HG03135 (cell line): ENCODE results near the gene NUDT8.
"Not testable (repeated sequence)": the region's sequence is repeated elsewhere in the genome, so short reads cannot be mapped to it uniquely, and the experiment has no call there.

Source experiments
- ATAC-seq: cut with Tn5 transposase; IDR thresholded peaks from one replicate; pipeline ENCODE4 v1.9.1; 2021; ENCODE audit warnings: mild to moderate bottlenecking, moderate library complexity; ENCODE audit not compliant: unreplicated experiment

NUDT8 gene

DNA sequence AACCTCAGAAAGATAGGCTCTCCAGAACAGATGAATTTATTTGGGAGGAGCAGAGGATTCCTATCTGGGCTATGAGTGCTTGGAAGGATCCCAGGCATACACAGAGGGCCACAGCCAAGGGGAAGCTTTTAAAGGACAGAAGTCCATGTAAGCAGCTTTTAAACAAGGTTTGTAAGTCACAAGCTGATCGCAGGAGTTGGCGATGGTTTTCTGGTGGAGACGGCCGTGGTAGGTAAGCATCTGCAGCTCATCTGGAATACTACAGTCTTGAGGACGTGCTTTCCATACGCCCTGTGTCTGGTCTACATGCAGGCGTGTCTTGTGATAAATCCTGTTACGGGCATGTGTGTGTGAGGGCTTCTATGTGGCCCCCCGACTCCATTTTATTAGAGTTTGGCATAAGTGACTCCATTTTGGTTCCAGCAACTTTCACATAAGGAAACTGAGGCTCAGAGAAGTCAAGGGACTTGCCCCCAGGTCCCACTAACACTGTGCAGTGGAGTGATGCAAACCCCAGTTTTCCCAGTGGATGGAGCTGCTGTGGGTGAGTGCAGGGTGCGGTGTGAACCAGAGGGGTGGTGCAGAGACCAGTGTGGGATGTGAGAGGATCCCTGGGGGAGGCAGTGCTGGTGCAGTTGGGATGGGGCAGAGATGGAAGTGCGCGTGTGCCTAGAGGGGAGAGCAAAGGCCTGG lies 32.6 kb upstream of the NUDT8 start:
- ATAC-seq, result no peak

DNA sequence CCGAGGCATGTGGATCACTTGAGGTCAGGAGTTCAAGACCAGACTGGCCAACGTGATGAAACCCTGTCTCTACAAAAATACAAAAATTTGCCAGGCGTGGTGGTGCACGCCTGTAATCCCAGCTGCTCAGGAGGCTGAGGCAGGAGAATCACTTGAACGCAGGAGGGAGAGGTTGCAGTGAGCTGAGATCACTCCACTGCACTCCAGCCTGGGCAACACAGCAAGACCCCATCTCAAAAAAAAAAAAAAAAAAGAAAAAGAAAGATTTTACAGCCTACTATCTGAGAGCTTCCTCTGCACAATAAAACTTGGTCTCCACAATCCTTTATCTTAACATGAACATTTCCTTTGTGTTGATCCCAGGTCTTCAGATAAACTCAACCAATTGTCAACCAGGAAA lies 31.0 kb upstream of the NUDT8 start:
- not testable (repeated sequence) for ATAC-seq

DNA sequence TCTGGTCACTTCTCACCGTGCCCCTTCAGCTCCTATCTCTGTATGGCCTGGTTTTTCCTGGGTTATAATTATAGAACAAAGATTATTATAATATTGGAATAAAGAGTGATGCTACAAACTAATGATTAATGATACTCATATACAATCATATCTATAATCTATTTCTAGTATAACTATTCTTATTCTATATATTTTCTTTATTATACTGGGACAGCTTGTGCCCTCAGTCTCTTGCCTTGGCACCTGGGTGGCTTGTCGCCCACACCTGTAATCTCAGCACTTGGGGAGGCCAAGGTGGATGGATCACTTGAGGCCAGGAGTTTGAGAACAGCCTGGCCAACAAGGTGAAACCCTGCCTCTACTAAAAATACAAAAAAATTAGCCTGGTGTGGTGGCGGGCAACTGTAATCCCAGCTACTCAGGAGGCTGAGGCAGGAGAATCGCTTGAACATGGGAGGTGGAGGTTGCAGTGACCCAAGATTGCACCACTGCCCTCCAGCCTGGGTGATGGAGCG lies 30.0 kb upstream of the NUDT8 start:
- not testable (repeated sequence) for ATAC-seq

DNA sequence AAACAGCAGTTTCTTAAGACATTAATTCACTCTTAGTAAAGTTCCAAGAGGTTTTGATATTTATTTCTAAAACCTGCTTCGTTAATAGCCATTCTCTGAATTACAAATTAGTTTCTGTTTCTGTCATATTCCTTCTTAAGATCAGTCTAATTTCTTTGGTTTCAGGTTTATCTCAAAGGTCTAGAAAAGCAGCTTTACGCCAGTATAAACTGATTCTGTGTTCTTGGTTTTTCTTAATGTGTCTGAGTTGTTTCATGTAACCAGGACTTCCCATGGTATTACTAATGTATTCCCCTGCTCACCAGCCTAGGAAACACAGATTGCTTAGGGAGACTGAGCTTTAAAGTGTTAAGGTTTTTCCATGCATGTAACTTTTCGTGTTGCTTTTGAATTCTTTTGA lies 27.6 kb upstream of the NUDT8 start:
- ATAC-seq, result no peak

DNA sequence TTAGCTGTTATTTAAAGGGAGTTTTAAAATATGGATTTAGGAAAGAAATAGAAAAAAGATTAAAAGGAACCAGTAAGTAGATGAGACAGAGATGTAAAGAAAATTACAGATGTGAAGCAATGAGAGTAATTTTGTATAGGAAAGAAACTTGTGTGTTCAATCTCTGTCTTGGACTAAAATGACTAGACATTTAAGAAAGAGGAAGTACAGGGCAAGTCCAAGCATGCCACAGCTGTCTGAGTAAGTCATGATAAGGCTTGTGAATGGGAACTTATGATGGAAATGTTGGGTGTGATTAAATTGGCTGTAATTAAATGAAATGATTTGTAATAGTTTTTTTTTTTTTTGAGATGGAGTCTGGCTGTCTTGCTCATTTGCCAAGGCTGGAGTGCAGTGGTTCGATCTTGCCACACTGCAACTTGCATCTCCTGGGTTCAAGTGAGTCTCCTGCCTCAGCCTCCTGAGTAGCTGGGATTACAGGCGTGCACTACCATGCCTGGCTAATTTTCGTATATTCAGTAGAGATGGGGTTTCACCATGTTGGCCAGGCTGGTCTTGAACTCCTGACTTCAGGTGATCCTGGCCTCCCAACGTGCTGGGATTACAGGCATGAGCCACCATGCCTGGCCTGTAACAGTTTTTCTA lies 26.7 kb upstream of the NUDT8 start:
- ATAC-seq, result no peak

DNA sequence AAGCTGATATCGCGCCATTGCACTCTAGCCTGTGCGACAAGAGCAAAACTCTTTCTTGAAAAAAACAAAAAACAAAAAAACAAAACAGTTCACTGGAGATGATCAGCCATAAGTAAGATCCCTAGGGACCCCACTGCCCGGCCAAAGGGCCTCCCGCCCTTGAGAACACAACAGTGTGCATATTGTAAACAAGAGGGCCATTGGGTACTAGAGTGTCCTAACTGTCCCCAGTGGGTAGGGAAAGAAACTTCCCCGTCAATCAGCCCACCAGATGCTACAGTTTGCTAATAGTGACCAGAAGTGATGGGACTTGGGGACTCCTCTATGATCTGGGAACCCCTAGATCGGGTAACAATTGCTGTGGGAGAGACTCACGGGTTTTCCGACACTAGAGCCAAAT lies 24.5 kb upstream of the NUDT8 start:
- no peak for ATAC-seq

DNA sequence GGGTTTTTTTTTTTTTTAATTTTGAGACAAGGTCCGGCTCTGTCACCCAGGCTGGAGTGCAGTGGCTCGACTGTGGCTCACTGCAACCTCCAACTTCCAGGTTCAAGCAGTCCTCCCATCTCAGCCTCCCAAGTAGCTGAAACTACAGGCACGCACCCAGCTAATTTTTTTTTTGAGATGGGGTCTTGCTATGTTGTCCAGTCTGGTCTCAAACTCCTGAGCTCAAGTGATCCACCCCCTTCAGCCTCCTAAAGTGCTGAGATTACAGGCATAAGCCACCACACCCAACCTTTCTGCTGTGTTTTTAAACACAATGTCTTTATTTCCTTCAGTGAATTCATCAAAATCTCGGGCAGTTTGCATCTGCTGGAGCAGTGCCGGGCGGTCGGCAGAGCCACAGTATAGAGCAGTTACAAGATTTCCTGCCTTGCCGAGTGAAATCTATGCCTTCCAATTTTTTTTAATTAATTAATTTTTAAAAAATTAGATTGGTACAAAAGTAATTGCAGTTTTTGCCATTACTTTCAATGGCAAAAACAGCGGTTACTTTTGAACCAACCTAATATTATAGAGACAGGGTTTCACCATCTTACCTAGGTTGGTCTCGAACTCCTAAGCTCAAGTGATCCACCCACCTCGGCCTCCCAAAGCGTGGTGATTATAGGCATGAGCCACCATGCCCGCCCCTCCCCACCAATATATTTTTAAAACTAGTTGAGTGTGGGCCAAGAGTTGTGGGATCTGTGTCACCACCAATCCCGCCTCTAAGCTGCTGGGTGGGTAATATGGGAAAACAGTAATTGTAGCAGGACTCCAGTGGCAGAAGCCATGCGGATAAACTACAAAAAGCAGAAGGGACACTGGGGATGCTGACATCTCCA lies 23.5 kb upstream of the NUDT8 start:
- no peak for ATAC-seq

DNA sequence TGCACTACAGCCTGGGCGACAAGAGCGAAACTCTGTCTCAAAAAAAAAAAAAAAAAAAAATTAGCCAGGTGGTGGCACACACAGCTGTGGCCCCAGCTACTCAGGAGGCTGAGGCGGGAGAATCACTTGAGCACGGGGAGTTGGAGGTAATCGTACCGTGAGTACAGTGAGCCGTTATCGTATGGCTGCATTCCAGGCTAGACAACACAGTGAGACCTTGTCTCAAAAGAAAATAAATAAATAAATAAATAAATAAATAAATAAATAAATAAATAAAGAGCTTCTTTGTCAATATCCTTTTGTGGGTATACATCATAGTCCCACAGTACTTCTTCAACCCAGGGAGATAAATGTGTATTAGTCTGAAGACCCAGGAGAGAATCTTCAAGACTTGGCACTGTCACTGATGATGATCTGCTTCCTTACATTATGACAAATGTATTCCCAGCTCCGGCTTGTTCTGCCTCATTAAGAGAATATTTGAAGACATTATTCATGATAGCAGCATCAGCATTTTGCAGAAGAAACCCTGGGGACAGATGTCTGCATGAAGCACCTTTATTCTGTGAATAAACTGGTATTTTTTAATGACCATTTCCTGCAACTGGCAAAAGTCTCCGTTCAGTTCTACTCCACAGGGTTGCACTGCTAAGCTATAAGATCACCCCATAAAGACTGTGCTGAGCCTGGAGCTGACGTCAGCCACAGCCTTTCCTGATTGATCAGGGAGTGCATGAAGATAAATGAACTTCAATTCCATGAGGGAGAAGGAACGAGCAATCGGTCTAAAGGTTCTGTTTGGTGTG lies 22.4 kb upstream of the NUDT8 start:
- no peak for ATAC-seq

DNA sequence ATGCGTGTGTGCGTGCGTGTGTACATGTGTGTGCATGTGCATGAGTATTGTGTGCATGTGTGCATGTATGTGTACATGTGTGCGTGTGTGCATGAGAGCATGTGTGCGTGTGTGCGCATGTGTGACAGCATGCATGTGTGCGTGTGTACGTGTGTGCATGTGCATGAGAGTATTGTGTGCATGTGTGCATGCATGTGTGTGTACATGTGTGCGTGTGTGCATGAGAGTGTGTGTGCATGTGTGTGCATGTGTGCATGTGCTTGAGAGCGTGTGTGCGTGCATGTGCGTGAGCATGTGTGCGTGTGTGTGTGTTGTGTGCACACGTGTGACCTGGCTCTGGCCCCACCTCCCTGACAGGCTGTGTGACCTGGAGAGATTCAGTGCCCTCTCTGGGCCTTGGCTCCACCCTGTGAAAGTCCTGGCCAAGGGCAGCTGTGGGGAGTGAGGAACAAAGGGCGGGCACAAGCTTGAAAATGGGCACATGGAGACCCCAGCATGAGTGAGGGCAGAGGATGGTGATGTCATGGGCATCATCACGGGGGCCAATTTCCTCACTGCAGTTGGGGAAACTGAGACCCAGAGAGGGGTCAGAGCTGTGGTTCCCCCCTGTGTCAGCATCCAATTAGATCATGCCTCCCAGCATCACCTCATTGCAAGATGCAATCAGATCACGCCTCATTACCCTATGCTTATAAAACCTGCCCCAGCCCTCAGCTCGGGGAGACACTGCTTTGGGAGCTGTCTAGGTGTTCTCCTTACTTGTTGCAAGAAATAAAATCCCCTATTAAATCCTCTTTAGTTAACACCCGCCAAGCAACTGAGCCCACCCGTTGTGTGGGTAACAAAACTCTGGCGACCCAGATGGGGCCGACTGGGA lies 20.1 kb upstream of the NUDT8 start:
- no peak for ATAC-seq

DNA sequence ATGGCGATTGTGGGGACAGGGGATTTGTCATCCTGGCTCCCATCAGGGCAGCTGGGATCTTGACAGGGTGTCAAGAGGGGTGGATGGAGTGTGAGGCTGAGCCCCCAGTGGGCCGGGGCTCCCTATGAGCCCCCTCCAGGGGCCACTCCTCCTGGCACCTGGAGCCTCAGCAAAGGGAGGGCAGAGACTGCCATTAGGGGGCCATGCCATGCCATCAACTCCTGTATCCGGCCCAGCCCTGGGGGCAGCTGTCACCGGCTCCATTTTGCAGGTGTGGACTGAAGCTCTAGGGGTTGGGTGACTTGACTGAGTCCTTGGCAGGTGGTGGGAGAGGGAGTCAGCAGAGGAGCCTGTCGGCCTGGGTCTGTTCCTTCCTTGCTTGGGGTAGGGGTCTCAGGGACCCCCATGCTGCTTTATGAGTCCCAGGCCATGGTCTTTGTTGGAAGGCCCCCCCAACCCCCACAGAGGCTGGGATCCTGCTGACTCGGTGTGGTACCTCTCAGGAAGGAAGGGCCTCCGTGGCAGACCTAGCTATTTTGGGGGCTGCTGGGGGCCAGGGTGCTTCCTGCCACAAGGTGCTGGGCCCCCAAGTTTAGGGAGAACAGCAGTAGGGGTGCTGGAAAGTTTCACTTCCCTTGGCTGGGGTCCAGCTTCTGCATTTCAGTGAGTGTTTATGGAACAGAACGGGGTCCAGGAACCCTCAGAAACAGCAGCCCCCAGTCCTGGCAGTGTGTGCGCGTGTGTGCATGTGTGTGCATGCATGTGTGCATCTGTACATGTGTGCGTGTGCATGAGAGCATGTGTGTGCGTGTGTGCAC lies 19.3 kb upstream of the NUDT8 start:
- ATAC-seq, result no peak

DNA sequence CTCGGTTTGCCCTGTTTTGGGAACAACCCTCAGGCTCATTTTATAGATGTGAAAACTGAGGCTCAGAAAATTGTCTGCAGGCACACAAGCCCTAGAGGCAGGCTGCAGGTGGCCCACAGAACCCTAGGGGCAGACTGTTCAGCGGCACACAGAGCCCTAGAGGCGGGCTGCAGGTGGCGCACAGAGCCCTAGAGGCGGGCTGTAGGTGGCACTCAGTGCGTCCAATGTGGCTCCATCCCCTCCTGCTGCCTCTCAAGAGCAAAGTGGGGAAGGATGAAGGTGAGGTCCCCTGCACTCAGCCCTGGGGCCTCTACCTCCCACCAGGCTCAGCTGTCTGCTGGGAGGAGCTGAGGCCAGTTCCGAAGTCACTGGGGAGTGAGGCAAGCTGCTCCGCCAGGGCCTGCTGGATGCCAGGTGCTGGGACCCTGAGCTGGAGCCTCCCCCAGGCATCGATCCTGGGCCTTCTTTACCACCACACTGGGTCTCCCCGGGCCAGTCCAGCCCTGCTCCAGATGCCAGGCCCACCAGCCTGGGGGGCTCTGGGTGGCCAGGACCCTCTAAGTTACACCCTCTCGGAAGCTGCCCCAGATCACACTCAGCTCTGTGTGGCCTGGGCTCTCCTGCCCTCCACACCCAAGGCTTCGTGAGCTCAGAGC lies 18.5 kb upstream of the NUDT8 start:
- peak; percentile 60 for ATAC-seq

DNA sequence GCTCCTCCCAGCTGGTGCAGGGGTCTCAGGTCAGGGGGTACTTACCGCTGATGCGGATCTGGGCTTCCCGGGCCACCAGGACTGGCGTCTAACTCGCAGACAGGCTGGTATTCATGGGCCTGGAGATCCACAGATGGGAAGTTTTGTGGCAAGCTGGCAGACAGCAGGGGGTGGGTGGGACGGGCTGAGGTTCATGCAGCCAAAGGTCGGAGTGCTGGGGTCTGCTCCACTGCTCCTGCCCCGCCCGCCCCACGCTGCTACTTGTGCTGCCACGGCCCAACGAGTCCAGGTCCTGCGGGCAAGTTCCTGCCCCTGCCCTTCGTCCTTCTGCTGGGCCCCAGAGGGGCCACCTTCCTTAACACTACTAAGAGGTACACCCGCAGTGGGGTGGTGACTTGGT lies 17.7 kb upstream of the NUDT8 start:
- no peak for ATAC-seq

DNA sequence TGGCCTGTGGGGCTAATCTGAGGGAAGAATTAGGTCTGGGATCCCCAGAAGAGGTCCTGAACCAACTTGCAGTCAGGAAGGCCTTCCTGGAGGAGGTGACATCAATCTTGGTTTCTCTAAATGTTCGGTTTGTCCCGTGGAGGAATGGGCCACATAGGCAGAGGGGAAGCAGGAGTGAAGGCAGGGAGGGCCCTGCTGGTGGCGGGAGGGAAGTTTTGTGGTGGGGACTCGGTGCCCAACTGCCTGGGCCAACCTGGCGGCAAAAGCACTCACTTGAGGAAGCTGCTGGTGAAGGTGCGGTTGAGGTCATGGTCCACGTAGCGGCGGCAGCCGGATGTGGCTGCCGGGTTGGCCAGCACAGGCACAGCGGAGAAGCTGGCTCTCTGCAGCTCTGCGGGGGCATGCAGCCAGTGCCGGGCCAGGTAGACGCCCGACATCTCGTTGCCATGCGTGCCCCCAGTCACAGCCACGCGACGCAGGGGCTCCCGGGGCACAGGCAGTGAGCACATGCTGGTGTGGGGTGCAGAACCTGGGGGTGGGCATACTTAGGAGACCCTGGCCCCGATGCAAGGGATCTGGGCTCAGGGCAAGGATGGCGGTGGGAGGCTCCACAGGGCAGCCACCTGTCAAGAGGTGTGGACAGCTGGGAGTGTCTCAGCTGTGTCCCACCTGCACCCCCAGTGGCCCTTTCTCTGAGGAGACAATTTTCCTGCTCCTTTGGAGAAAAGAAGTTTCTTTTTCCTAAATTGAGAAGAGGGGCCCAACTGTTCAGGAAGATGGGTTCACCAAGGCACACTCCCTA lies 17.0 kb upstream of the NUDT8 start:
- ATAC-seq, result no peak

DNA sequence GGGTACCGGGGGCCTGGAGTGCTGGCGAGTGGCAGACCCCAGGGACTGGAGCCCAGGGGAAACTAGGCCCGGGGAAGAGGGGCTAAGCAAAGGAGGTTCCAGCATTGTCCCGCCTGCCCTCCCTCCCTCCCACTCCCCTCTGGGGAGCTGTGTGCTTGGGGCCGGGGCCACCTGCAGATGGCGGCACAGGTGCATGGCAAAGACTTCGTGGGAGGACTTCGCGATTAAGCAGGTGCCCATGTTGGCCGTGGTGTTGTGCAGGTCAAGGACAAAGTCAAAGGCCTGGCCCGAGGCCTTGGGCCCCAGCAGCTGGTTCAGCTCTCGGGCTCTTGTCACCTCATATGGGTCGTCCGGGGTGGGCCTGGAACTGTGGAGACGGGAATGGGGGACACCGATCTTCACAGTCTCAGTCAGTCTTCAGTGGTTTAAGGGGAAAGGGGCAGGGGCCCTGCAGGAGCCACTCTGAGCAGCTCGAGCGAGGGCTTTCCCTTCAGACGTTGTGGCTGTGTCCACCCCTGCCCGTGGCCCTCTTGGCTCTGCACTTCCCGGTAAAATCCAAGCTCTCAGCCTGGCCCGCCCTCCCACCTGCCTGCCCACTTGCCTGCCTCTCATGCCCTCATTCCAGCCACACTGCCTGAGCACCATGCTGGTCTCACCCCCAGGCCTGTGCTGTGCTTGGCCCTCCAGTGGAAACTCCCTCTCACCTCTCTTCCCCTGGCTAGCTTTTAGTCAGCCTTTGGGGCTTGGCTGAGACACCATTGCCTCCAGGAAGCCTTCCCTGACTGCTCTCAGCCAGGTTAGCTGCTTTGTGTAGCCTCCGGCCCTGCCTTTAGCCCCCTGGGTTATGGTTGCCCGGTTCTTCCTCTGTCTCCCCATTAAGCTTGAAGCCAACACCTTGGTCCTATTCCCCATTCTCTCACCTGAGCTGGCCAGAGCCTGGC lies 16.1 kb upstream of the NUDT8 start:
- no peak for ATAC-seq

DNA sequence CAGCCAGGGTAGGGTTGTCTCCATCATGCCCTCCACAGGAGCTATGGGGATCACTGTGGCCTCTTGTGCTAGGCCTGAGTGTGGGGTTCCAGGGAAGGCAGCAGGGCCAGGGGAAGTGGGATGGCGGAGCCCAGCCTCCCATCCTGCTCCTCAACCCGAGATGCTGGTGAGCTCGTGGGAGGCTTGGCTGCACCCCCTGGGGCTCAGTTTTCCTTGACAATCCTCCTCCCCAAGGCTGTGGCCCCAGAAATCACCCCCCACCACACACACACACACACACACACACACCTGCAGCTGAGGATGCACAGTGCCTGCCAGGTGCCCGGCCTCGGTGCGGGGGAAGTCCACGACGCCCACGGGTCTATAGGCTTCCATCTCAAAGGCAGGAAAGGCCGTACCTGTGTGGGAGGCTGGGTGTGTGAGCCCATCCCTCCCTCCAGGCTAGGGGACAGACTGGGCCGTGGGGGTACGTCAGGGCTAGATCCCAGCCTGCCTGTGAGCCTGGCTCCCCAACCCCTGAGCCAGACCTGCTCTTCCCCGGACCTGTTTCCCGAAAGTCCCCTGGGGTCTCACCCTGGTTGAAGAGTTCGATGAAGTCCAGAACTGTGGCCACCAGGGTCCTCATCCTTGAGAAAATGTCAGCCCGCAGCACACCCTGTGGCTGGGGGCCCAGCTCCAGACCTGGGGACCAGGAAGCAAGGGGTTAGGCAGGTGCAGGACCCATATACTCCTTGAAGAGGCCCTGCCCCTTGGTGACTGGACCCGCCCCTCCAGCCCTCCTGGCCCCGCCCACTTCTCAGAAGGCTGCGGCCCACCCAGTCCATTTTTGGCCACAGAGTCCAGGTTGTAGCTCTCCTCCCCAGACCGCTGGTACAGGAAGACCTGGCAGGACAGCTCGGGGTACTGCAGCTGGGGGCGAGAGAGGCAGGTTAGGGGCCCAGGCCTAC lies 15.0 kb upstream of the NUDT8 start:
- no peak for ATAC-seq
